Measurements from ENCODE around the gene LRFN2.

The LRFN2 gene

DNA sequence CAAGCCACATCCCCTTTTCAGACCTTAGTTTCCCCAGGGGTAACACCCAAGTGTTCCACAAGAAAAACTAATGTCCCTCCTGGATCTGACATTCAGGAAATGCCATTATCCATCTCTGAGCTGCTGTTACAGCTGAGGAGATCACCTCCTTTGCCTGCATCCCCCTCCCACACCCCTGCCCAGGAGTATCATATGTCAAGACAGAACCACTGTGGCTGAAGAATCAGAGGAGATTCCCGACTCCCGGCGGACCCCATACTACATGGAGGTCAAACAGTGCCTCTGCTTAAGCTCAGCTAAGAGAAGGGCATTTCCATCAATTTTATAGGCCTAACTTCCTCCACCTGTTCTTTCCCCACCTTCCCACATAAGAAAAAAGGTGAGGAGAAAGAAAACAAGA, 36.8 kb upstream of the LRFN2 start:
- Histone ChIP-seq H2AFZ (ENCODE audit: low read length) (no peak overlapping the region), H3K9ac (ENCODE audit: low read depth, low read length, poor library complexity) (no peak overlapping the region), H4K91ac (ENCODE audit: low read depth, low read length, poor library complexity) (no peak overlapping the region), H3K79me1 (ENCODE audit: low read depth, low read length) (no peaks in the 10 kb centered on the region), H3K4ac (ENCODE audit: low read length) (no peak overlapping the region), H3K14ac (ENCODE audit: low read length) (no peak overlapping the region), H3K18ac (ENCODE audit: low read length) (no peak overlapping the region), H2BK5ac (ENCODE audit: low read length) (no peak overlapping the region), H3K27ac (replicated peaks; ENCODE audit: low read length) (no peak overlapping the region), H4K8ac (ENCODE audit: low read depth, low read length) (no peak overlapping the region), H3K23ac (ENCODE audit: low read depth, low read length, poor library complexity) (no peak overlapping the region), H3K27me3 (ENCODE audit: control insufficient read depth in 3 of 3, insufficient read depth in 3 of 3, low read depth in 1 of 3, low read length in 3 of 3) (no peaks in the 10 kb centered on the region), H3K4me1 (ENCODE audit: control insufficient read depth in 2 of 2, insufficient read depth in 1 of 2, low read depth in 1 of 2, low read length in 2 of 2) (no peaks in the 10 kb centered on the region), H2BK12ac (ENCODE audit: low read length) (no peak overlapping the region), H2BK120ac (ENCODE audit: low read depth, low read length) (no peak overlapping the region), H3K36me3 (replicated peaks in 1 of 2; ENCODE audit: control insufficient read depth in 2 of 2, insufficient read depth in 2 of 2, low read length in 2 of 2) (no peaks in the 10 kb centered on the region), H3K4me3 (ENCODE audit: low read length in 2 of 2) (no peak overlapping the region), H3K4me2 (ENCODE audit: insufficient read depth, low read length, poor library complexity, severe bottlenecking) (no peak overlapping the region), H3K9me3 (replicated peaks in 1 of 2; ENCODE audit: control insufficient read depth in 2 of 2, insufficient read depth in 1 of 2, low read depth in 1 of 2, low read length in 2 of 2) (peaks cover 0 to 2% of the 10 kb centered on the region in 2 donors), H2AK5ac (ENCODE audit: low read depth, low read length) (no peak overlapping the region), H2BK15ac (ENCODE audit: low read length) (no peak overlapping the region)
- no CpG with 5 or more reads among the region's 3 CpGs for WGBS, 2 donors (ENCODE audit: extremely low coverage in 2 of 2, insufficient read length in 2 of 2, insufficient replicate concordance in 1 of 2)
- no peak for DNase-seq (ENCODE audit: low spot score)

DNA sequence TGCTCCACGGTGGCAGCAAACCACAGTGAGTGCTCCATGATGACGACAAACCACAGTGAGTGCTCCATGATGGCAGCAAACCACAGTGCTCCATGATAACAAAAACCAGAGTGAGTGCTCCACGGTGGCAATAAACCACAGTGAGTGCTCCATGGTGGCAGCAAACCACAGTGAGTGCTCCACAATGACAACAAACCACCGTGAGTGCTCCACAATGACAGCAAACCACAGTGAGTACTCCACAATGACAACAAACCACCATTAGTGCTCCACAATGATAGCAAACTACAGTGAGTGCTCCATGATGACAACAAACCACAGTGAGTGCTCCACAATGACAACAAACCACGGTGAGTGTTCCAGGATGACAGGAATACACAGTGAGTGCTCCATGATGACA, 36.0 kb upstream of the LRFN2 start:
- Histone ChIP-seq H3K14ac (ENCODE audit: low read length) (no peak overlapping the region), H3K27ac (replicated peaks; ENCODE audit: low read length) (no peak overlapping the region), H3K27me3 (ENCODE audit: control insufficient read depth in 3 of 3, insufficient read depth in 3 of 3, low read depth in 1 of 3, low read length in 3 of 3) (no peaks in the 10 kb centered on the region), H2BK120ac (ENCODE audit: low read depth, low read length) (no peak overlapping the region), H3K4me3 (ENCODE audit: low read length in 2 of 2) (no peak overlapping the region), H2BK12ac (ENCODE audit: low read length) (no peak overlapping the region), H4K8ac (ENCODE audit: low read depth, low read length) (no peak overlapping the region), H3K18ac (ENCODE audit: low read length) (no peak overlapping the region), H3K36me3 (replicated peaks in 1 of 2; ENCODE audit: control insufficient read depth in 2 of 2, insufficient read depth in 2 of 2, low read length in 2 of 2) (no peaks in the 10 kb centered on the region), H2BK15ac (ENCODE audit: low read length) (no peak overlapping the region), H3K9me3 (replicated peaks in 1 of 2; ENCODE audit: control insufficient read depth in 2 of 2, insufficient read depth in 1 of 2, low read depth in 1 of 2, low read length in 2 of 2) (peaks cover 0 to 2% of the 10 kb centered on the region in 2 donors), H3K23ac (ENCODE audit: low read depth, low read length, poor library complexity) (no peak overlapping the region), H3K9ac (ENCODE audit: low read depth, low read length, poor library complexity) (no peak overlapping the region), H3K79me1 (ENCODE audit: low read depth, low read length) (no peaks in the 10 kb centered on the region), H3K4me2 (ENCODE audit: insufficient read depth, low read length, poor library complexity, severe bottlenecking) (no peak overlapping the region), H4K91ac (ENCODE audit: low read depth, low read length, poor library complexity) (no peak overlapping the region), H2AK5ac (ENCODE audit: low read depth, low read length) (no peak overlapping the region), H2AFZ (ENCODE audit: low read length) (no peak overlapping the region), H2BK5ac (ENCODE audit: low read length) (no peak overlapping the region), H3K4ac (ENCODE audit: low read length) (no peak overlapping the region), H3K4me1 (ENCODE audit: control insufficient read depth in 2 of 2, insufficient read depth in 1 of 2, low read depth in 1 of 2, low read length in 2 of 2) (no peaks in the 10 kb centered on the region)
- WGBS, 2 donors (ENCODE audit: extremely low coverage in 2 of 2, insufficient read length in 2 of 2, insufficient replicate concordance in 1 of 2), result no CpG with 5 or more reads among the region's 5 CpGs
- DNase-seq (ENCODE audit: low spot score), result no peak

DNA sequence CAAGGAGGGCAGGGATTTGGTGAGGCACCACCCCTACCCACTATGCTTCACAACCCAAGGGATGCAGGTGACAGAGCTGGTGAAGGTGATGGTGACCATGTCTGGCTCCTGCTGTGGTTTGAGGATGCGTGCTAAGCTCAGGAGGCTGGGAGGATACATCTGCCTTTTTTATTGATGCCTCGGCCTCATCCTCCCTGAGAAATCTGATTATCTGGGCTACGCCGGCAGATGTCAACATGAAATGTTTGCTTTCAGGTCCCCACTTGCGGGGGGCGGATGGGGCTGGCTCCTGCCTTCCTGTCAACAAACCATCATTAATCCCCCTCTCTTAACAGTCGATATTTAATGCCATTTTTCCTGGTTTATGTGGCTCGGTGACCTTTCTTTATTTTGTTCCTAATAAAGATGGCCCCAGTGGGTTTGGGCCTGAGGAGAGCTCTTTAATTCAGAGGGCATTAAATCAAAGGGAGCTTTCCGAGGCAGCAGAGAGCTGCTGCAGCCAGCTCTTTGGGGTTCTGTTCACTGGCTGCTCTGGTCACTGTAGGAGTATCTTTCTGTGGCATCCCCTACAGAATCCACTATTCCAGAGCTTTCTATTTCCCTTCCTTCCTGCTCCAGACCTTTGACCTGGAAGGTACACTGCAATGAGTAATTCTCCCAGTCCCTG, 33.5 kb upstream of the LRFN2 start:
- DNase-seq (ENCODE audit: low spot score), result no peak
- Histone ChIP-seq H3K27me3 (ENCODE audit: control insufficient read depth in 3 of 3, insufficient read depth in 3 of 3, low read depth in 1 of 3, low read length in 3 of 3) (no peaks in the 10 kb centered on the region), H2BK12ac (ENCODE audit: low read length) (no peak overlapping the region), H3K36me3 (replicated peaks in 1 of 2; ENCODE audit: control insufficient read depth in 2 of 2, insufficient read depth in 2 of 2, low read length in 2 of 2) (no peaks in the 10 kb centered on the region), H3K14ac (ENCODE audit: low read length) (no peak overlapping the region), H3K4me2 (ENCODE audit: insufficient read depth, low read length, poor library complexity, severe bottlenecking) (no peak overlapping the region), H2BK5ac (ENCODE audit: low read length) (no peak overlapping the region), H4K8ac (ENCODE audit: low read depth, low read length) (no peak overlapping the region), H3K4me3 (ENCODE audit: low read length in 2 of 2) (no peak overlapping the region), H3K9ac (ENCODE audit: low read depth, low read length, poor library complexity) (no peak overlapping the region), H2AFZ (ENCODE audit: low read length) (no peak overlapping the region), H3K4ac (ENCODE audit: low read length) (peak overlapping the region; percentile 47), H3K4me1 (ENCODE audit: control insufficient read depth in 2 of 2, insufficient read depth in 1 of 2, low read depth in 1 of 2, low read length in 2 of 2) (no peaks in the 10 kb centered on the region), H3K18ac (ENCODE audit: low read length) (no peak overlapping the region), H3K23ac (ENCODE audit: low read depth, low read length, poor library complexity) (no peak overlapping the region), H3K27ac (replicated peaks; ENCODE audit: low read length) (no peak overlapping the region), H4K91ac (ENCODE audit: low read depth, low read length, poor library complexity) (no peak overlapping the region), H3K79me1 (ENCODE audit: low read depth, low read length) (no peaks in the 10 kb centered on the region), H2AK5ac (ENCODE audit: low read depth, low read length) (no peak overlapping the region), H2BK15ac (ENCODE audit: low read length) (no peak overlapping the region), H2BK120ac (ENCODE audit: low read depth, low read length) (no peak overlapping the region), H3K9me3 (replicated peaks in 1 of 2; ENCODE audit: control insufficient read depth in 2 of 2, insufficient read depth in 1 of 2, low read depth in 1 of 2, low read length in 2 of 2) (no peaks in the 10 kb centered on the region)
- WGBS, 2 donors (ENCODE audit: extremely low coverage in 2 of 2, insufficient read length in 2 of 2, insufficient replicate concordance in 1 of 2), result no CpG with 5 or more reads among the region's 9 CpGs

DNA sequence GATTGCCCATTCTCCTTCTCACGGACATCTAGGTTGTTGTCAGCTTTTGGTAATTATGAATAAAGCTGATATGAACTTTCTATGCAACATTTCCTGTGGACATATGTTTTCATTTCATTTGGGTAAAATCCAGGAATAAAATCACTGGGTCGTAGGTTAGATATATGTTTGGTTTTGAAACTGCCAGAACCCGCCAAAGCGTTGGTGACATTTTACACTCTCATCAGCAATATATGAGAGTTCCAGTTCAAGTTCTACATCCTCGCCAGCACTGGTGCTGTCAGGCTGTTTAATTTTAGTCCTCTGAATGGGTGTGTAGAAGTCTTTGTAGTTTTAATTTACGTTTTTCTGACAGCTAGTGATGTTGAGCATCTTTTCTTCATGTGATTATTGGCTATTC, 27.5 kb upstream of the LRFN2 start:
- Histone ChIP-seq H3K4me3 (ENCODE audit: low read length in 2 of 2) (no peak overlapping the region), H3K27ac (replicated peaks; ENCODE audit: low read length) (no peak overlapping the region), H3K4ac (ENCODE audit: low read length) (no peak overlapping the region), H3K14ac (ENCODE audit: low read length) (no peak overlapping the region), H2AFZ (ENCODE audit: low read length) (no peak overlapping the region), H3K9me3 (replicated peaks in 1 of 2; ENCODE audit: control insufficient read depth in 2 of 2, insufficient read depth in 1 of 2, low read depth in 1 of 2, low read length in 2 of 2) (no peaks in the 10 kb centered on the region), H3K4me2 (ENCODE audit: insufficient read depth, low read length, poor library complexity, severe bottlenecking) (no peak overlapping the region), H3K23ac (ENCODE audit: low read depth, low read length, poor library complexity) (no peak overlapping the region), H3K27me3 (ENCODE audit: control insufficient read depth in 3 of 3, insufficient read depth in 3 of 3, low read depth in 1 of 3, low read length in 3 of 3) (no peaks in the 10 kb centered on the region), H3K36me3 (replicated peaks in 1 of 2; ENCODE audit: control insufficient read depth in 2 of 2, insufficient read depth in 2 of 2, low read length in 2 of 2) (no peaks in the 10 kb centered on the region), H2BK12ac (ENCODE audit: low read length) (no peak overlapping the region), H3K4me1 (ENCODE audit: control insufficient read depth in 2 of 2, insufficient read depth in 1 of 2, low read depth in 1 of 2, low read length in 2 of 2) (no peaks in the 10 kb centered on the region), H3K79me1 (ENCODE audit: low read depth, low read length) (no peaks in the 10 kb centered on the region), H3K18ac (ENCODE audit: low read length) (no peak overlapping the region), H2BK5ac (ENCODE audit: low read length) (no peak overlapping the region), H3K9ac (ENCODE audit: low read depth, low read length, poor library complexity) (no peak overlapping the region), H2AK5ac (ENCODE audit: low read depth, low read length) (no peak overlapping the region), H2BK120ac (ENCODE audit: low read depth, low read length) (no peak overlapping the region), H4K8ac (ENCODE audit: low read depth, low read length) (no peak overlapping the region), H4K91ac (ENCODE audit: low read depth, low read length, poor library complexity) (no peak overlapping the region), H2BK15ac (ENCODE audit: low read length) (no peak overlapping the region)
- DNase-seq (ENCODE audit: low spot score), result no peak
- WGBS, 2 donors (ENCODE audit: extremely low coverage in 2 of 2, insufficient read length in 2 of 2, insufficient replicate concordance in 1 of 2), result no CpG with 5 or more reads among the region's 6 CpGs
